Measurements from ENCODE around the gene TNFRSF12A. TPM values are rescaled to one million over a fixed set of nuclear protein-coding genes. Genes with fewer than 3 reads are reported as not detected.

The TNFRSF12A gene
- total and polyA plus RNA-seq, 2 of the 8 experiments (the other 6 are each of a cell fraction or from before 2014, with no cell fraction given): 81.0 to 82.5 TPM

GRCh38 chr16:3004781-3005284 lies 15.3 kb upstream of the TNFRSF12A start (continued):
- no peak for TF ChIP-seq SRF (IDR thresholded peaks at IDR 0.05; ENCODE audit: low read depth, low read length)
- TF ChIP-seq TAF1 (IDR thresholded peaks at IDR 0.05; ENCODE audit: low read depth, low read length): peak; percentile 28; the same call in 1 of the 2 replicates
- TF ChIP-seq ASH2L (IDR thresholded peaks at IDR 0.05; ENCODE audit: low read length): peak; percentile 24
- TF ChIP-seq PHF8 (conservative IDR thresholded peaks at IDR 0.05; ENCODE audit: low read depth, low read length): no peak
- TF ChIP-seq POLR2A (IDR thresholded peaks at IDR 0.05; ENCODE audit: control extremely low read depth in 1 of 2, low read depth in 2 of 2, low read length in 2 of 2): 0 out of 3 replicates have a peak, but pooled peaks of 1 of the 2 experiments have one; percentile 32
- no peak for TF ChIP-seq SIRT6 (IDR thresholded peaks at IDR 0.05; ENCODE audit: low read length)
- peak; percentile 58 for TF ChIP-seq USF2 (IDR thresholded peaks at IDR 0.05; ENCODE audit: low read length)
- TF ChIP-seq MAX (IDR thresholded peaks at IDR 0.05): peak; percentile 79
- TF ChIP-seq HDAC2 (IDR thresholded peaks at IDR 0.05; ENCODE audit: borderline replicate concordance in 1 of 2, low read depth in 2 of 2, low read length in 2 of 2): no peak
- no peak for TF ChIP-seq CBX8 (IDR thresholded peaks at IDR 0.05; ENCODE audit: borderline replicate concordance, low read depth, low read length)
- no peak for TF ChIP-seq CHD1 (IDR thresholded peaks at IDR 0.05; ENCODE audit: low read depth, low read length)
- TF ChIP-seq JUND (IDR thresholded peaks at IDR 0.05; ENCODE audit: low read length): no peak
- TF ChIP-seq RBBP5 (IDR thresholded peaks at IDR 0.05; ENCODE audit: borderline replicate concordance, low read depth, low read length): no peak
- no peak for TF ChIP-seq ATF2 (IDR thresholded peaks at IDR 0.05; ENCODE audit: low read length)
- TF ChIP-seq TEAD4 (IDR thresholded peaks at IDR 0.05; ENCODE audit: low read depth, low read length): no peak
